Common myeloid progenitor, CD34-positive (primary cell): ENCODE results near the gene NUP85.

ENCODE experiments used
- CTCF ChIA-PET: fragments of 350-600 bp; sonication (Branson Sonifier 250); formaldehyde crosslinking; loops from one replicate; lab custom pipeline; 2021; ENCODE audit warnings: antibody characterized with exemption; lab: Charles Lee
- POLR2A ChIA-PET: fragments of 350-600 bp; sonication (Branson Sonifier 250); formaldehyde crosslinking; loops from one replicate; lab custom pipeline; 2021; ENCODE audit warnings: antibody characterized with exemption; lab: Charles Lee
- DNase-seq, 3 donors: peaks; one replicate each; pipeline versions ENCODE4 v3.0.0 to v3.0.0-alpha.2; 2013
- H3K27ac ChIP-seq, 2 experiments: 1 replicate in 1 of 2; 2 replicates in 1 of 2; pipeline ENCODE4 v1.7.0; 2013; ENCODE audit warnings: inconsistent platforms in 2 of 2, low read length in 2 of 2, mild to moderate bottlenecking in 2 of 2, low read depth in 1 of 2, moderate library complexity in 1 of 2; ENCODE audit not compliant: severe bottlenecking in 2 of 2, insufficient read depth in 1 of 2, poor library complexity in 1 of 2
- H3K27me3 ChIP-seq, 5 experiments: replicated peaks in 2 of 5; 1 replicate in 3 of 5; 2 replicates in 2 of 5; pipeline versions ENCODE4 v1.6.1 to v1.7.0; 2013; ENCODE audit warnings: low read length in 4 of 5, mild to moderate bottlenecking in 2 of 5, moderate library complexity in 2 of 5, inconsistent platforms in 1 of 5; ENCODE audit not compliant: insufficient read depth in 5 of 5, control insufficient read depth in 4 of 5
- H3K36me3 ChIP-seq, 4 experiments: 1 replicate in 2 of 4; 2 replicates in 2 of 4; pipeline versions ENCODE4 v1.6.1 to v1.7.0; 2013; ENCODE audit warnings: low read length in 3 of 4, control low read depth in 1 of 4, mild to moderate bottlenecking in 1 of 4; ENCODE audit not compliant: control insufficient read depth in 4 of 4, insufficient read depth in 4 of 4
- H3K4me1 ChIP-seq, 4 experiments: 1 replicate in 3 of 4; 2 replicates in 1 of 4; pipeline versions ENCODE4 v1.6.1 to v1.7.1; 2013; ENCODE audit warnings: low read length in 3 of 4, mild to moderate bottlenecking in 3 of 4, control low read depth in 1 of 4, inconsistent platforms in 1 of 4, moderate library complexity in 1 of 4; ENCODE audit not compliant: control insufficient read depth in 4 of 4, insufficient read depth in 4 of 4; ENCODE audit errors: control extremely low read depth in 1 of 4
- H3K4me3 ChIP-seq, 7 experiments: 1 replicate in 4 of 7; 2 replicates in 3 of 7; pipeline versions ENCODE4 v1.5.1 to v1.7.0; 2013; ENCODE audit warnings: mild to moderate bottlenecking in 7 of 7, low read length in 6 of 7, moderate library complexity in 6 of 7, inconsistent platforms in 2 of 7, low read depth in 2 of 7, control low read depth in 1 of 7; ENCODE audit not compliant: insufficient read depth in 4 of 7, control insufficient read depth in 1 of 7; ENCODE audit errors: extremely low read depth in 1 of 7
- H3K9me3 ChIP-seq, 5 experiments: 1 replicate in 4 of 5; 2 replicates in 1 of 5; pipeline versions ENCODE4 v1.6.1 to v1.7.1; 2013; ENCODE audit warnings: low read length in 4 of 5, mild to moderate bottlenecking in 2 of 5, inconsistent platforms in 1 of 5, low read depth in 1 of 5, moderate library complexity in 1 of 5; ENCODE audit not compliant: control insufficient read depth in 4 of 5, insufficient read depth in 2 of 5; ENCODE audit errors: control extremely low read depth in 1 of 5
- WGBS: methylation state at CpG from one replicate; pipeline ENCODE4 v1.1.5; 2013; ENCODE audit not compliant: insufficient coverage; 5-methylcytosine and 5-hydroxymethylcytosine counted together

NUP85 gene

DNA sequence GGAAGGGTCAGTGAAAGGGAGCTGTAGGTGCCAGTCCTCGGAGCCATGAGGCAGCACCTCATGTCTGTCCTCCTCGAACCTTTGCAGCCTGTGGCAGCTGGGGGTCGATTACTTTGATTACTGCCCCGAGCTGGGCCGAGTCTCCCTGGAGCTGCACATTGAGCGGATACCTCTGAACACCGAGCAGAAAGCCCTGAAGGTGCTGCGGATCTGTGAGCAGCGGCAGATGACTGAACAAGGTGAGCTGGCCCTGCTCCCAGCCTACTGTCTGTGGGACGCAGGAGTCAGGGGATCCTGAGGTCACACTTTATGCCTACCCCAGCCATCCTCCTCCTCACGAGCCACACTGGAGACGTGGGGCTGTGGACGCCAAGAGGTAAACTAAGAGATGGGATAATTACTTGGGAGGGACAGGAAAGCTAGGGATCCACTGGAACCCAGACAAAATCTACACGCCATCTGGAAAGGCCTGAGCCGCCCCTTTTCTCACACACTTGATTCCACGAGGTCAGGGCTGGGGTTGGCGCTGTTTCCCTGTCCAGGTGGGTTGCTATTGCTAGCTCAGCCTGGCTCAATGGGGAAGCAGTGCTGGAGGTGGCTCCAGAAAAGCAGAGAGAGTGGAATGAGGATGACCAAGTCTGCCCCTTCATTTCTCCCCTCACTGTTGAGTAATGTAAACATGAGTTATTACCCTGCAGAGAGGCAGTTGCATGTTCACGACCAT, 26.4 kb downstream of the NUP85 start:
- POLR2A ChIA-PET, result no interaction called here
- WGBS, result 99% methylated on average over 12 of the region's 18 CpGs
- H3K36me3 ChIP-seq, result peaks cover 20 to 81% (median 60%) of the 10 kb centered on the region in 4 experiments

DNA sequence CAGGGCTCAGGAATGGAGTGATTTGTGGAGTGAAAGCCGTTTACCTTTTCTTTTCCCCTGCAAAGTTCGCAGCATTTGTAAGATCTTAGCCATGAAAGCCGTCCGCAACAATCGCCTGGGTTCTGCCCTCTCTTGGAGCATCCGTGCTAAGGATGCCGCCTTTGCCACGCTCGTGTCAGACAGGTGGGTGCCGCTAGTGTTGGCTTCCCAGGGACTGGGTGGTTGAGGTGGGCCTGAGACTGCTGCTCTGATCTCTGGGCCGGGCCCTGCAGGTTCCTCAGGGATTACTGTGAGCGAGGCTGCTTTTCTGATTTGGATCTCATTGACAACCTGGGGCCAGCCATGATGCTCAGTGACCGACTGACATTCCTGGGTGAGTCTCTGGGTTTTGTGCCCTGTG, 27.3 kb downstream of the NUP85 start:
- Histone ChIP-seq H3K4me1 (no peaks in the 10 kb centered on the region), H3K36me3 (peaks cover 22 to 86% (median 67%) of the 10 kb centered on the region in 4 experiments), H3K27me3 (no peaks in the 10 kb centered on the region), H3K9me3 (no peaks in the 10 kb centered on the region), H3K4me3 (no peak overlapping the region), H3K27ac (no peak overlapping the region)
- DNase-seq, result no peak
- whole genome bisulfite sequencing, result 94% methylated on average over 13 of the region's 13 CpGs
- ChIA-PET POLR2A (no interaction called here), CTCF (interaction anchor here (0.6 to 5.1 kb wide), 5 partner anchors 8 to 34 kb away, joined by 3 to 50 read pairs (median 5); no protein-coding TSS in a partner anchor)

More for the DNA sequence above, 26.4 kb downstream of the NUP85 start:
- Histone ChIP-seq H3K4me1 (no peaks in the 10 kb centered on the region), H3K27ac (no peak overlapping the region), H3K4me3 (no peak overlapping the region), H3K9me3 (no peaks in the 10 kb centered on the region), H3K27me3 (no peaks in the 10 kb centered on the region)
- DNase-seq, result no peak
- CTCF ChIA-PET, result interaction anchor here (0.6 to 5.1 kb wide), 7 partner anchors 9 to 120 kb away, joined by 3 to 50 read pairs (median 4); no protein-coding TSS in a partner anchor

DNA sequence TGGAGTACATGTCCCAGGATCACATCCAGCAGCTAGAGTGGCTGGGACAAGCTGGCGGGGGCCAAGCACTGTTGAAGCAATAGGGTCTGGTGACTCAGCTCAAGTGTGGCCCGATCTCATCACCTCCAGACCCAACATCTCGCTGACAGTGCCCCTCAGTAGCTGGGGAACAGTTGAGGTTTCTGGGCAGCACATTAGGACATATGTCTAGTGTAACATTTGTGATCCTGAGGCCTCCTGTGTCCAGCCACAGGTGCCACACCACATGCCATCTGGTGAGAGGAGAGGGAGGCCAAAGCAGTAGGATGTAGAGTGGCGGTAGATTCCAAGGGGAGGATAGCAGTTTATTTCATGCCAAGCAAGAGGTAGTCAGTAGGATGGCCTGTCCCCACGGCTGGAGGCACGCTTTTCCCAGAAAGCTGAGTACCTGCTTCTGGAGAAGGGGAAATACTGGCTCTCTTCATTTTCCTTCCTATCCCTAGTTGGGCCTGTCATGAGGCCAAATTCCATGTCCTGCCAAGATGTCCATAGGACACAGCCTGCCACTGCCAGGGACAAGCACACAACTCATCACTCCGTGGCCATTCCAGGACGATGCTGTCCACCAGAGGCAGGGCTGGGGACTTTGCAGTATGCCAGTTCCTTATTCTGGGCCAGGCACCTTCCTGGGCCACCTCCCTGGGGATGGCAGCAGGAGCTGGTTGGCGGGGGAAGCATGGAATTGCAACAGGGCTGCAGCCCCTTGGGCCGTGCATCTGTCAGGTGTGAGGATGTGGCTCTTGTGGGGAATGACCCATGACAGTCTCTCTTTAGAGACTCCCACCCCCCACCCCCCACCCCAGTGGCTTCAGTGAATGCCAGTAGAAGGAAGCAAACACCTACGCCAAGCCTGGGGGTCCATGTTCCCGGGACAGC, 31.9 kb downstream of the NUP85 start:
- Histone ChIP-seq H3K4me1 (no peaks in the 10 kb centered on the region), H3K27ac (no peak overlapping the region), H3K27me3 (no peaks in the 10 kb centered on the region), H3K4me3 (no peak overlapping the region), H3K36me3 (peaks cover 17 to 90% (median 69%) of the 10 kb centered on the region in 4 experiments), H3K9me3 (no peaks in the 10 kb centered on the region)
- CTCF ChIA-PET, result interaction anchor here (0.9 to 7.5 kb wide), 15 partner anchors 7 to 276 kb away, joined by 3 to 50 read pairs (median 4); partner anchors contain the start of genes GGA3, MIF4GD and MRPS7
- POLR2A ChIA-PET, result interaction anchor here (0.5 to 0.6 kb wide), 3 partner anchors 14 to 24 kb away, joined by 3 to 6 read pairs (median 3); partner anchors contain the start of genes GGA3 and MRPS7
- no peak for DNase-seq
- 94% methylated on average over 9 of the region's 12 CpGs for WGBS

DNA sequence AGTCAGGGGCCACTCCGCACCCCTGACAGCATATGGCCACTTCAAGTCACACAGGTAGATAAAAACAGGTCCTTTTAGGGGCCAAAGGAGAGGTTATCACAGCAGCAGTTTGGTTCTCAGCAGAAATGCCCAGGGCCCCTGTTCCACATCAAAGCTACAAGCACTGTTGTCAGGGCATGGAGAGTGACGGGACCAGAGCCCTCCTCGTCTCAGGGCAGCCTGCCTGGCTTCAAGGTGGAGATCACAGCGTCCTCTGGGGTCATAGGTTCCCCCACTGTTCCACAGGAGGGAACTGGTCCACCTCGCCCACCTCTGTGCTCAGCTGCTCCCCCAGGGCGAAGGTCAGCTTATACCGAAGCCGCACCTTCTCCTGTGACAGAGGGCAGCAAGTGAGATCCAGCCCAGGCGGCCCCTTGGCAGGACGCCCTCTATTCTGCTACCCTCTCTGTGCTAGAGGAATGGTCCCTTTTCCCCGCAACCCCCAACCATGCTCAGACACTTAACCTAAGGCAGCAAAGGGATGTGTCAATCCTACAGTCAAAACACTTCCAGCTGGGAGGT, 32.6 kb downstream of the NUP85 start:
- ChIA-PET CTCF (interaction anchor here (0.9 to 7.5 kb wide), 13 partner anchors 8 to 277 kb away, joined by 3 to 50 read pairs (median 4); partner anchors contain the start of genes GGA3, MIF4GD and MRPS7), POLR2A (no interaction called here)
- Histone ChIP-seq H3K4me3 (no peak overlapping the region), H3K36me3 (peaks cover 13 to 90% (median 67%) of the 10 kb centered on the region in 4 experiments), H3K4me1 (no peaks in the 10 kb centered on the region), H3K27ac (no peak overlapping the region), H3K9me3 (no peaks in the 10 kb centered on the region), H3K27me3 (no peaks in the 10 kb centered on the region)
- DNase-seq, result no peak
- WGBS, result 93% methylated on average over 11 of the region's 11 CpGs

DNA sequence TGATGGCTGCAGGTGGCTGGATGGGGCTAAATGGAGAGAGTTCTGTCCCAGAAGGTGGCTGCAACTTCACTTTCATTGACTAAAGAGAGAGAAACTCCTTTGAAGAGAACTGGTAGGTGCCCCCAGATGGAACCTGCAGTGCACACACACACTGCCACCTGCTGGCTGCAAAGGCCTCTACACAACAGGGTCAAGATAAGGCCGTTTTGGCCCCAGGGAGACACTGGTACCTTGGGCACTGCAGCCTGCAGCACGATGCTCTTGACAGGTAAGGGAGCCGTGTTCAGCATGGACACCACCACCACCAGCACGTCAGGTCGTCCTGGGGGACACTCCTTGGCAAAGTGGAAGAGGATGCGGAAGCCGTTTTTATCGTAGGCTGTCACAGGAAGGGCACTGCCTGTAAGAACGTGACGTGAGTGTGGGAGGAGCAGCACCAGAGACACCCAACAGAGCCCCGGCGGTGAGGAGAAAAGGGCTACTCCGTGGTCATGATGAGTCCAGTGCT, 33.3 kb downstream of the NUP85 start:
- 72% methylated on average over 13 of the region's 13 CpGs for WGBS
- Histone ChIP-seq H3K4me1 (no peaks in the 10 kb centered on the region), H3K27ac (no peak overlapping the region), H3K27me3 (no peaks in the 10 kb centered on the region), H3K9me3 (no peaks in the 10 kb centered on the region), H3K36me3 (peaks cover 13 to 94% (median 72%) of the 10 kb centered on the region in 4 experiments), H3K4me3 (no peak overlapping the region)
- ChIA-PET CTCF (interaction anchor here (0.6 to 7.5 kb wide), 20 partner anchors 8 to 278 kb away, joined by 3 to 50 read pairs (median 4); partner anchors contain the start of genes GGA3, MIF4GD and MRPS7), POLR2A (no interaction called here)
- peak; percentile 71 to 83 (median 81) for DNase-seq

DNA sequence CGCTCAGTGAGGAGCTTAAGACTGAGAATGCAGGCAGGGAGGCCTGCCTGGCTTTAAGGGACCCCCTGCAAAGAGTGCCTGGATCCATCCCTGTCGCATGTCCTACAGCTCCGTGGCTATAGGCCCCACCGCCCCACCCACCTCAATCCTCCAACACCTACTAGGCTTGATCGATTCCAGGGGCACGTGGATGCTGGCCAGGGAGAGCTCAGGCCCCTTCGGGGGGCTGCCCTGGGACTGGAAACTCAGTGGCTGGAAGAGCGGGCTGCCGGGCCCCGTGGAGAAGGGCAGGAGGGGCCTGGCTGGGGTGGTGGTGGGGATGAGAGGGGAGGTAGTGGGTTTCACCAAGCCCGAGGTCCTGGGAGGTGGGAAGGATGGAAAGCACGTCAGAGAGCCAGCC, 33.7 kb downstream of the NUP85 start:
- DNase-seq, result no peak
- Histone ChIP-seq H3K27ac (no peak overlapping the region), H3K4me3 (no peak overlapping the region), H3K36me3 (peaks cover 13 to 97% (median 76%) of the 10 kb centered on the region in 4 experiments), H3K27me3 (no peaks in the 10 kb centered on the region), H3K9me3 (no peaks in the 10 kb centered on the region), H3K4me1 (no peaks in the 10 kb centered on the region)
- CTCF ChIA-PET, result interaction anchor here (0.6 to 7.5 kb wide), 15 partner anchors 9 to 190 kb away, joined by 3 to 50 read pairs (median 7); partner anchors contain the start of genes GGA3, MIF4GD and MRPS7
- WGBS, result 96% methylated on average over 9 of the region's 12 CpGs
- POLR2A ChIA-PET, result no interaction called here
